BLaER1 treated with 17β-estradiol and CSF1 and Interleukin-3, amounts not matched to agents 10 nM and 100 nM (cell line): ENCODE data around the gene PIGC.

Experiments
- H3K27ac ChIP-seq, 11 experiments: shearing (Covaris generic); formaldehyde crosslinking; 2 replicates each; pipeline ENCODE4 v1.8.1; 2022
- H3K27me3 ChIP-seq, 11 experiments: shearing (Covaris generic); formaldehyde crosslinking; 2 replicates each; pipeline ENCODE4 v1.8.1; 2022
- H3K36me3 ChIP-seq, 11 experiments: shearing (Covaris generic); formaldehyde crosslinking; 2 replicates each; pipeline ENCODE4 v1.8.1; 2022
- H3K4me1 ChIP-seq, 10 experiments: shearing (Covaris generic); formaldehyde crosslinking; 2 replicates each; pipeline ENCODE4 v1.8.1; 2022
- H3K4me2 ChIP-seq, 11 experiments: shearing (Covaris generic); formaldehyde crosslinking; 2 replicates each; pipeline ENCODE4 v1.8.1; 2022
- H3K4me3 ChIP-seq, 10 experiments: shearing (Covaris generic); formaldehyde crosslinking; 2 replicates each; pipeline ENCODE4 v1.8.1; 2022
- H3K9ac ChIP-seq, 11 experiments: shearing (Covaris generic); formaldehyde crosslinking; 2 replicates each; pipeline ENCODE4 v1.8.1; 2022
- H3K9me3 ChIP-seq, 11 experiments: shearing (Covaris generic); formaldehyde crosslinking; replicated peaks in 1 of 11; 2 replicates each; pipeline ENCODE4 v1.8.1; 2022
- H4K20me1 ChIP-seq, 11 experiments: shearing (Covaris generic); formaldehyde crosslinking; 2 replicates each; pipeline ENCODE4 v1.8.1; 2022
- Cebpa-rat ChIP-seq, 11 experiments: shearing (Covaris generic); IDR thresholded peaks; 2 replicates each; pipeline ENCODE4 v1.8.1; 2022

PIGC gene

GRCh38 chr1:172410027-172410426 lies 33.8 kb downstream of the PIGC start:
- no peaks in the 10 kb centered on the region for H3K27me3 ChIP-seq
- no peaks in the 10 kb centered on the region for H4K20me1 ChIP-seq
- no peak overlapping the region for H3K4me3 ChIP-seq
- no peaks in the 10 kb centered on the region for H3K4me1 ChIP-seq
- no peak for TF ChIP-seq Cebpa-rat (IDR thresholded peaks at IDR 0.05)
- no peaks in the 10 kb centered on the region for H3K36me3 ChIP-seq
- no peaks in the 10 kb centered on the region for H3K9me3 ChIP-seq
- no peak overlapping the region for H3K27ac ChIP-seq
- no peak overlapping the region for H3K9ac ChIP-seq
- no peak overlapping the region for H3K4me2 ChIP-seq

DNA sequence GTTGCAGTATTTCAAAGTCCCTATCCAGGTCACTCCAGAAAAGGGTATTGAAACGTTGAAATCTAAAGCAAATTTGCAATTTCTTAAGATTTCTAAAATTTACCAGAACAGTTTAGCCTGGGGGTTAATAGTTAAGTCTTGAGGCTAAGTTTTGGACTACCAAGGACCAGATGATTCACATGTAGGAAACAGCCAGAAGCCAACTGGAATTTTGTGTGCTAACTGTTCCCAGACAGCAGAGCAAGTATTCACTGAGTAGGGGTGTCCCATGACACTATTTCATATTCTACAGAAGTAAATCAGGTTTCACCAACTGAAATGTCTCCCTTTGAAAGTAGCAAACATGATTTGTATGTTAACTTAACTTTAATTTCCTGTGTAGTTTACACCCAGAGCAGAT lies 34.9 kb downstream of the PIGC start:
- no peaks in the 10 kb centered on the region for H3K27me3 ChIP-seq
- no peak overlapping the region for H3K4me3 ChIP-seq
- H3K27ac ChIP-seq: no peak overlapping the region
- H4K20me1 ChIP-seq: no peaks in the 10 kb centered on the region
- H3K36me3 ChIP-seq: no peaks in the 10 kb centered on the region
- no peaks in the 10 kb centered on the region for H3K4me1 ChIP-seq
- H3K9me3 ChIP-seq: no peaks in the 10 kb centered on the region
- no peak overlapping the region for H3K4me2 ChIP-seq
- no peak for TF ChIP-seq Cebpa-rat (IDR thresholded peaks at IDR 0.05)
- no peak overlapping the region for H3K9ac ChIP-seq

DNA sequence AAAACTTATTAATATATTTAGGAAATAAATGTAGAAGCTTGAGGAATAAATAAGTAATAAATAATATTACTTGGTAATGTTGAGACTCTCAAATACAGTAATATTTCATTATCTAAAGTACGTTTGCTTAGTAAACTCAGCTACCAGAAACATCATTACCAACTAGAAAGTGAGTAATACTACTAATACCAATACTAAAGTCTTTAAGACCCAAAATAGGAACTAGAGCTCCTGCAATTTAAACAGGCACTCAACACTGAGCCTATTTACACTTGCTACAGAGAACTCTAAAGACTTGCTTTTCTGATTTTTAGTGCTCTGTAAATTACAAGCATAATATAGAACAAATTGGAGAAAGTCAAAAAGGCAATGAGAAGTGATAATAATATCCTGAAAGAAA lies 36.9 kb downstream of the PIGC start:
- no peaks in the 10 kb centered on the region for H3K9me3 ChIP-seq
- no peaks in the 10 kb centered on the region for H3K27me3 ChIP-seq
- no peak overlapping the region for H3K4me2 ChIP-seq
- no peaks in the 10 kb centered on the region for H3K4me1 ChIP-seq
- H3K4me3 ChIP-seq: no peak overlapping the region
- no peaks in the 10 kb centered on the region for H3K36me3 ChIP-seq
- no peak for TF ChIP-seq Cebpa-rat (IDR thresholded peaks at IDR 0.05)
- H3K9ac ChIP-seq: no peak overlapping the region
- H4K20me1 ChIP-seq: no peaks in the 10 kb centered on the region
- no peak overlapping the region for H3K27ac ChIP-seq

DNA sequence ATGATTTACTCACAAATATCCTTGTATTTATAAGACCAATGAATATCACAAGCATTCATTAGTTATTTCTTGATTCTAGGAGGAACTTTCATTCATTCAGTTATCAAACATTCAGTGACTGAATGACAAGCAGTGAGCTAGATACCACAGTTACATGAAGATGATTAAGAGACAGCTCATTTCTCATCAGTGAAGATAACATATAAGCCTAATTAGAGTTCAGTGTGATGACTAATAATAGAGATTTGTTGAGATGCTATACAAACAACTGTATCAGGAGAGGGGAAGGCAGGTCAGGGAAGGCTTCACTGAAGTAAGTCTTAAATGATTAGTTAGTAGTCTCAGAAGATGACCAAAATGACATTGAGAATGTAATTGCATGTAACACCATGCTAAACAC lies 38.0 kb downstream of the PIGC start:
- Histone ChIP-seq H3K9ac (no peak overlapping the region), H4K20me1 (no peaks in the 10 kb centered on the region), H3K27ac (no peak overlapping the region), H3K4me3 (no peak overlapping the region), H3K9me3 (no peaks in the 10 kb centered on the region), H3K27me3 (no peaks in the 10 kb centered on the region), H3K4me1 (no peaks in the 10 kb centered on the region; a peak in 1 of 20 replicates), H3K36me3 (no peaks in the 10 kb centered on the region), H3K4me2 (no peak overlapping the region)
- no peak for TF ChIP-seq Cebpa-rat (IDR thresholded peaks at IDR 0.05)

- no peak for TF ChIP-seq Cebpa-rat (IDR thresholded peaks at IDR 0.05)
- Histone ChIP-seq H3K9ac (no peak overlapping the region), H3K36me3 (no peaks in the 10 kb centered on the region), H3K9me3 (no peaks in the 10 kb centered on the region), H4K20me1 (no peaks in the 10 kb centered on the region), H3K27ac (no peak overlapping the region), H3K4me1 (peaks cover 7 to 18% (median 14%) of the 10 kb centered on the region in 10 experiments; a peak in 17 of 20 replicates), H3K27me3 (no peaks in the 10 kb centered on the region), H3K4me2 (no peak overlapping the region), H3K4me3 (no peak overlapping the region)
Observed at GRCh38 chr1:172404121-172404520, 39.7 kb downstream of the PIGC start.

- no peaks in the 10 kb centered on the region; a peak in 1 of 22 replicates for H3K36me3 ChIP-seq
- no peak overlapping the region for H3K27ac ChIP-seq
- TF ChIP-seq Cebpa-rat (IDR thresholded peaks at IDR 0.05): no peak
- H3K4me1 ChIP-seq: peaks cover 7 to 29% (median 14%) of the 10 kb centered on the region in 10 experiments; a peak in 17 of 20 replicates
- H3K27me3 ChIP-seq: no peaks in the 10 kb centered on the region
- H4K20me1 ChIP-seq: no peaks in the 10 kb centered on the region
- H3K9ac ChIP-seq: no peak overlapping the region
- no peak overlapping the region for H3K4me2 ChIP-seq
- no peaks in the 10 kb centered on the region for H3K9me3 ChIP-seq
- no peak overlapping the region for H3K4me3 ChIP-seq
Observed at GRCh38 chr1:172402878-172403569, 40.8 kb downstream of the PIGC start.

DNA sequence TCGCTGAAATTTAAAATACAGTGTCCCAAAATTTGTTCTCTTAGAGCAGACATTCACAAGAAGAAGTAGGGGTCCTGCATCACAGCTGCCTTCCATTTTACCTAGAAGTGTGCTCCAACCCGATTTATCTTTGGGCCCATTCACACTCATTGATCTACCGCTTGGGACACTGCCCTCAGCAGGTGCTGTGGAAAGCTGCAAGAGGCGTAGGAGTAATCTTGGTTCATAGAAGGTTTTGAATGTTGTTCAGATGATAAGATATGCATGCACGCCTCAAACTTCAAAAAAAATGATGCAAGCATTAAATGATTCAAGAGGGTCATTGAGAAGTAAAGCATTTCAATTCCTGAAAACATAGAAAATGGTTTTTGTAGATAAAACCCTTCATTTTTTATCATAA lies 42.0 kb downstream of the PIGC start:
- H3K27me3 ChIP-seq: no peaks in the 10 kb centered on the region
- no peak overlapping the region for H3K4me3 ChIP-seq
- peaks cover 7 to 38% (median 14%) of the 10 kb centered on the region in 10 experiments; a peak in 17 of 20 replicates for H3K4me1 ChIP-seq
- no peaks in the 10 kb centered on the region for H3K9me3 ChIP-seq
- H3K36me3 ChIP-seq: no peaks in the 10 kb centered on the region; a peak in 1 of 22 replicates
- H4K20me1 ChIP-seq: no peaks in the 10 kb centered on the region
- TF ChIP-seq Cebpa-rat (IDR thresholded peaks at IDR 0.05): no peak
- H3K4me2 ChIP-seq: no peak overlapping the region
- no peak overlapping the region for H3K9ac ChIP-seq
- no peak overlapping the region for H3K27ac ChIP-seq

DNA sequence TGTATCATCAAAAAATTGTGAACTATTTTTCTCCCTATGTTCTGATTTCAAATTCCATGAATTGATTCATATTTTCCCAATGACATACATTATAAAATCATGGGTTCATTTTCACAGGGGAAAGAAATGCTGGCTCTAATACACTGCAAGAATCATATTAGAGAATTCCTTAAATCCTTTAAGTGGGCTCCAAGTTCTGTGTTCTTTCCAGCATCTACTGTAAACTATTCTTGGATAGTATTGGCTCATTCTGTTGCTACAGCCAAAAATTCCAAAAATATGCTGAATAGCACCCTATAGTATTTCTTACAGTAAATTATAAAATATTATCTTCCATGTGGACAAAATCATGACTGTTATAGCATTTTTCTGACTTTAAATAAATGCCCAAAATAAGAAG lies 42.4 kb downstream of the PIGC start:
- Histone ChIP-seq H3K9me3 (no peaks in the 10 kb centered on the region), H3K27me3 (no peaks in the 10 kb centered on the region), H3K4me1 (peaks cover 7 to 40% (median 14%) of the 10 kb centered on the region in 10 experiments; a peak in 17 of 20 replicates), H4K20me1 (no peaks in the 10 kb centered on the region), H3K27ac (no peak overlapping the region), H3K9ac (no peak overlapping the region), H3K36me3 (no peaks in the 10 kb centered on the region; a peak in 1 of 22 replicates), H3K4me2 (no peak overlapping the region), H3K4me3 (no peak overlapping the region)
- TF ChIP-seq Cebpa-rat (IDR thresholded peaks at IDR 0.05): no peak

DNA sequence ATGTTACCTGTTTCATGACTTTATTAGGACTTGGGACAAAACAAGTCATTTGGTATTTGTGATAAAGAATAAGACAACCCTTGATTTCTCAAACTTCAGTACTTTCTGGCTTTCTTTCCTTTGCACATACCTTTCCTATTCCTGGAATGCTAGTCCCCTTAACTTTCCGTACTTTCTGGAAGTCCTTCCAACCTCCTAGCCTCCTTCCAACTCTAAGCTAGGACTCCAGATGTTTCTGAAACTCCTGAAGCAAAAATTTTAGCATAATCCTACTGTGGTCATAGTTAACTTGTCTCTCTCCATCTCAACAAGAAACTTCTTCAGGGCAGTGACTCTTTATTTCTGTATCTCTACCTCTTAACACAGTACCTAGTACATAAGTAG lies 43.2 kb downstream of the PIGC start:
- no peaks in the 10 kb centered on the region for H3K27me3 ChIP-seq
- no peaks in the 10 kb centered on the region for H4K20me1 ChIP-seq
- no peak overlapping the region for H3K4me3 ChIP-seq
- no peak overlapping the region for H3K27ac ChIP-seq
- H3K4me2 ChIP-seq: peak overlapping the region in 3 of 11 experiments; percentile 13 to 59 (median 58); a peak in 5 of 22 replicates
- H3K36me3 ChIP-seq: no peaks in the 10 kb centered on the region; a peak in 1 of 22 replicates
- H3K9ac ChIP-seq: 0 out of 22 replicates have a peak overlapping the region, but pooled peaks of 1 of the 11 experiments have one; percentile 15
- no peak for TF ChIP-seq Cebpa-rat (IDR thresholded peaks at IDR 0.05)
- peaks cover 7 to 40% (median 14%) of the 10 kb centered on the region in 10 experiments; a peak in 17 of 20 replicates for H3K4me1 ChIP-seq
- no peaks in the 10 kb centered on the region for H3K9me3 ChIP-seq
